GM20431 (cell line): ENCODE results near the gene GAL3ST2.

ENCODE experiments used
- in situ Hi-C: fragments of 300-500 bp; cut with MseI, MboI; formaldehyde crosslinking; loops from one replicate; pipeline ENCODE4 v1.15.0; 2020; ENCODE audit warnings: low sequenced_read_pairs; ENCODE audit not compliant: unreplicated experiment

GAL3ST2 gene

DNA sequence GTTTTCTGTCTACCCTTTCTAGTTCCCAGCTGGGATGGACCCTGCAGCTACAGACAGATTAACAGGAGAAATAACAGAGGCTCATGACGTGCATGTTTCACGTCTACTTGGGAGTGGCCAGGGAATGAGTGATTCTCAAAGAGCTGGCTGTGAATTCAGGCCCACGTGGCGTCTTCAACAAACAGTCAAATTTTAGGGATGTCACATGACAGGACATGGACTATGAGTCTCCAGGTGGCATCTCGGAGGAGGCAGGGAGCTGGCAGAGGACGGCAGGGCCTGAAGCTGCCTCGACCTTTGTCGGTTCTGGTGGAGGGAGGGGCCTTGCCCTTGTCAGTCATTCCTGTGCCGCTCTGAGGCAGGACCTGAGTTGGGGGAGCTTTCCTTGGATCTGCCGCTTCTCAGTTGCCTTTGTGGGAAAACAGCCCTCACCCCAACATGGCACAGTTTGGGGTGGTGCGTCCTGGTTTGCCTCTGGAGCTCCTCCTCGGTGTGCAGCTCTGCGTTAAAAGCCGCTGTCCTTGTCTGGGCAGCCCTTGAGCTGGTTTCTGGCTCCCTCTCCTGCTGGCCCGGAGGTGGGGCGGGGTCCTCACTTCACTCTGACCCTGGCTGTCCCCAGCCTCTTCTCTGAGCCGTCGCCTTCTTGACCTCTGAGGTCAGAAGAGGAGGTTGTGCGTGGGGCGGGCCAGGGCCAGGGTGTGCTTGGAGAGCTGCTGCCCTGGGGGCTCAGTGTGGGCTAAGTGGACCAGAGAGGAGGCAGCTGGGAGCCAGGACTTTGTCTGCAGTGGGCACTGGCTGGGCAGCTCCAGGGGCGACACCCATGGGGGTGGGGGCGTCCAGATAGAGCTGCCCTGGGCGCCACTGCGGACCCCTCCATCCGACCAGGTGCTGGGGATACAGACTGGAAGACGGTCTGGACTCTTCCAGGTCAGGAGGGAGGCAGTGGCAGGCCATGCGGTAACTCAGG, 12.1 kb upstream of the GAL3ST2 start:
- in situ Hi-C loops, result no loop called here

DNA sequence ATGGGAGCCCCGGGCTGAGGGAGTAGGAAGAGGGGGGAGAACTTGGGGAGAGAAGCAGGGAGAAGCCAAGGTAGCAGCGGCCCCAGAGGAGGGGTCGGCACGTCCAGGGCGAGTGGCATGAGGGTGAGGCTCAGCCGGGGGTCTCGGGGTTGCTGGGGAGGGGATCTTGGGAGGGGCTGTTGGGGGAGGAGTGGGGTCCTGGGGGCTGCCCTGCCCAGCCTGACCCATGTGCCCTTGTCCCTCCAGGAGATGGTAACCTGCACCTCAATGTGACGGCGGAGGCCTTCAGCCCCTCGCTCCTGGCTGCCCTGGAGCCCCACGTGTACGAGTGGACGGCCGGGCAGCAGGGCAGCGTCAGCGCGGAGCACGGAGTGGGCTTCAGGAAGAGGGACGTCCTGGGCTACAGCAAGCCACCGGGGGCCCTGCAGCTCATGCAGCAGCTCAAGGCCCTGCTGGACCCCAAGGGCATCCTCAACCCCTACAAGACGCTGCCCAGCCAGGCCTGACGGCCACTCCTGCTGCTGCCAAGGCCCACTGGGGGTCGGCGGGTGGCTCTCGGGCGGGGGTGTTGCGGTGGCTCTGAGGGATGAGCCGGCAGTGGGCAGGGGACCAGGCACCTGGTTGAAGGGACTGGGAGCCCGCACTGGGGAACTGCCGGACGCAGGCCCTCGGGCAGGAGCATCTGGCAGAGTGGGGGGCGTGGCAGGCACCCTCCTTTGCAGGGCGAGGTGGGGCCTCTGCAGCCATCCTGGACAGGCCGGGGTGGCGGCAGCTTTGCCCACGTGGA, 9.0 kb upstream of the GAL3ST2 start:
- in situ Hi-C loops, result no loop called here

DNA sequence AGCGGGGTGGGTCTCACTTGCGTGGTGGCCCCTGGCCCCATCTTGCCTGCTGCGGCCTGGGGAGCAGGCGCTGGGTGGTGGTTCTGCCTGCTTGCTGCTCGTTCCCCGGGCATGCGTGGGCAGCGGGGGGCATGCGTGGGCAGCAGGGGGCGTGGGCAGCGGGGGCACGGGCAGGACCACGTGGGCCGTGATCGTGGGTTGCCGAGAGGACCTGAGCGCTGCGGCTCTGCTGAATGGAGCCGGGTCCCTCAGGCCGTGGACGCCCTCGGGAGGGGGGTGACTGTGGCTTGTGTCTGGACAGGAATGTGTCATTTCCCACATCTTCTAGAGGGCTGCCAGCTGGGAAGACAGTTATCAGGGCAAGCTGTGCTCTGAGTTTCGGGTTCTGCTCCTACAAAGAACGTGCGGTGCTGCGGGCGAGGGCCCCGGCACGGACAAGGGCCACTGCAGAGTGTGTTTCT, 8.3 kb upstream of the GAL3ST2 start:
- in situ Hi-C loops, result no loop called here

DNA sequence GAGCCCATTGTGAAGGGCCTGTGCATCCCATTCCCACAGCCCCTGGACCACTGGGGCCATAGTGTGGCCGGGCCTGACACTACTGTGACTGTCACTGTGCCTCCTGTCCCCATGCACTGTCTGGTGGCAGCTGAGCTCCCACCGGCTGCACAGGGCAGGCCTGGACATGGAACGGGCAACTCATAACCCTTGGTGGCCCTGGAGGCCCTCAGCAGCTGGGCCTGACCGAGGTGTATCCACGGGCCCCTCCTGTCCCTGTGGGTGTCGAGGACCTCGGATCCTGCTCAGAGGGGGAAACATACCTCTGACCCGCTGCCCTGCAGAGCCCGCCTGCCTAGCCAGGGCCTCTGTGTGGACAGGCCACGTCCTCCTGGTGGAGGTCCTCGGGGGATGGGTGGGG, 7.8 kb upstream of the GAL3ST2 start:
- in situ Hi-C loops, result no loop called here

DNA sequence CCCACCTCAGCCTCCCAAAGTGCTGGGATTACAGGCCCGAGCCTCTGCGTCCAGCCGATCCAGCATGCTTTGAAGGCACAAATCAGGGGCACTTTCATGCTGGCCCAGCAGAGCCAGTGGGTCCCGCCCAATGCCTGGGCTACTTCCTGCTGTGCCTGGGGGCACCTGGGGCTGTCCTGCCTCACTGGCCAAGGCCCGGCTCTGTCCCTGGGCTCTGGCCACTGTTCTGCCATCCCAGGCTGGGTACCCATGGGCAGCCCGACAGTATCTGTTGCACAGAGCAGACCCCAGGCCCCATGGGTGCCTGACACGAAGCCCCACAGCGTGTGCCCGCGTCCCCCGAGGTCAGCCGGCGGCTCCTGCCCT, 6.8 kb upstream of the GAL3ST2 start:
- in situ Hi-C loops, result no loop called here

DNA sequence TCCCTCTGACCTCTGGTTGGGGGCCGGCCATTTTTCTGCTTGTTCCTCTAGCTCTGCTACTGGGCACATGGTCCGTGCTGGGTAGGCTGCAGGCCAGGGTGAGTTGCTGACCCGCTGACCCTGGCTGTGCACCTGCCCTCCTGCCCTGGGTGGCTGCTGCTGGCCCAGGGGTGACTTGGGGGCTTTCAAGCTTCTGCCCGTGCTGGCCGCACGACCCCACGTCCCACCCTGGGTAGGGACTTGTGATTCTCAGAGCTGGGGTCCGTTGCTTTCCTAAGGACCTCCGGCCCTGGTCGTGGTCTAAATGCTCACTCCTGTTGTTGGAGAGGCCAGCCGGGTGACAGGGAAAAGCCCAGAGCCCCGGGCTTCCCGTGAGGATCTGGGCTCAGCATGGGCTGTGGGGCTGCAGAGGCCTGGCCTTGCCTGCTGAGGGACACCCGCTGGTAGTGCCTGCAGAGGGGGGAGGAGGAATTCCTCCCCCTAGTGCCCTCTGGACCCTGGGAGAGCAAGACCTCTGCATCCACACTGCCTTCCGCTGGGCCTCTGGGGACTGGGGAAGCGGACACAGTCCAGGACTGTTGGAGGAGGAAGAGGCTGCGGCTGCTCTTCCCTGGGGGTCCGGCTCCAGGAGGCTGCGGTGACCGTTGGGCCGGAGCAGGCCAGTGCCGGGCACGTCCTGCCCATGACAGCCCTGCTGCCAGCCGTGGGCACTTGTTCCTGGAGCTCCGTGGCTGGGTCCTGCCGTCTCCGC, 6.3 kb upstream of the GAL3ST2 start:
- in situ Hi-C loops, result no loop called here

DNA sequence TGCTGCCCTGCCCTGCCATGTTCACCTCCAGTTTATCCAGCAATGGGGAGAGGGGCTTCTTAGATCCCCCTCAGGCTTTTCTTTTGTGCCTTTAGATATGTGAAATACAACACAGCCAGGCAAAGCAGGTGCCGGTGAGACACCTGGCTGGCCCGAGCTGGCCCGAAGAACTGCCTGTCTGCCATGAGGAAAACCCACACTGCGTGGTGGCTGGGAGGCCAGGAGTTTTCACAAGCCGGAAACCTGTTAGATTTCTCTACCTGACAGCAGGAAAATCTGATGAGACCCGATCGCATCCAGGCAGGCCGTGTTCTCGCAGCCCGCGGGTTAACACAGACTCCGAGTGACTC, 5.7 kb upstream of the GAL3ST2 start:
- in situ Hi-C loops, result no loop called here

DNA sequence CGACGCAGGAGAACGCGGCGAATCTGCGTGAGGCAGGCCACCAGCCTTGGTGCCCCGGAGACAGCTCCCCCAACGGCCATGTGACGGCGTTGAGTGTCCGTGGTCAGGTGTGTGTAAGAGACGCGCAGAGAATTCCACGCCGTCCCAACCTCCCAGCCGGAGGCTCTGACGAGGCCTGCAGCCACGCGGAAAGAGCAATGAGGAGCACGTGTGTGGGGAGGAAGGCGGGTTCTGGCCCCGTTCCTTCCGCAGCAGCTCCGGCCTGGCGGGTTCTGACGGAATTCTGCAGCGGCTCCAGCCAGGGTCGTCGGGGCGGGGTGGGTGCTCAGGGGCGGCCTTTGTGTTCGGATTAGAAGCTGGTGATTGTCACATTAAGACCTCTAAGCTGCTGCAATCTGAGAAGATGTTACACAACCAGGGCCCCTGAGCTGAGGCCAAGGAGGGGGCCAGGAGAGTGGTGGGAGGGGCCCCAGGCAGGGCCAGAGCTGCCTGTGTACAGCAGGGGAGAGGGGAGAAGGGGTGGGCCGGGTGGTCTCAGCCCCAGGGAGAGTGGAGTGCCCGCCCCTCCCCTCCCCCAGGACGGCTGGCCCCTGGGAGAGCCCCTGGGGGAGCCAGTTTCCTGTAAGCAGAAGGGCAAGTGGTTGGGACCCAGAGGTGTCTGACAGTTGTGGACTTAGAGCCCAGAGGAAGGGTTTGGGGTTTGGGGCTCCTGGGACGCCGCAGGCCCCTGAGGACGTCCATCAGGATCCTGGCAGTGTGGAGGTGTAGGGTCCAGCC, 5.1 kb upstream of the GAL3ST2 start:
- in situ Hi-C loops, result no loop called here

DNA sequence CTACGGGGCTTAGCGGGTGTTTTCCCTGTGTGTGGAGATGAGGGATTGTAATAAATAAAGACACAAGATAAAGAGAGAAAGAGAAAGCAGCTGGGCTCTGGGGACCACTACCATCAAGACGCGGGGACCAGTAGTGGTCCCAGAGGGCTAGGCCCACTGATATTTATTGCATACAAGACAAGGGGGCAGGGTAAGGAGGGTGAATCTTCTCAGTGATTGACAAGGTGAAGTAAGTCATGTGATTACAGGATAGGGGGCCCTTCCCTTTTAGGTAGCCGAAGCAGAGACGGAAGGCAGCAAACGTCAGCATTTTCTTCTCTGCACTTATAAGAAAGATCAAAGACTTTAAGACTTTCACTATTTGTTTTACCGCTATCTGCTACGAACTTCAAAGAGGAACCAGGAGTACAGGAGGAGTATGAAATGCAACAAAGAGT, 4.5 kb upstream of the GAL3ST2 start:
- in situ Hi-C loops, result no loop called here

DNA sequence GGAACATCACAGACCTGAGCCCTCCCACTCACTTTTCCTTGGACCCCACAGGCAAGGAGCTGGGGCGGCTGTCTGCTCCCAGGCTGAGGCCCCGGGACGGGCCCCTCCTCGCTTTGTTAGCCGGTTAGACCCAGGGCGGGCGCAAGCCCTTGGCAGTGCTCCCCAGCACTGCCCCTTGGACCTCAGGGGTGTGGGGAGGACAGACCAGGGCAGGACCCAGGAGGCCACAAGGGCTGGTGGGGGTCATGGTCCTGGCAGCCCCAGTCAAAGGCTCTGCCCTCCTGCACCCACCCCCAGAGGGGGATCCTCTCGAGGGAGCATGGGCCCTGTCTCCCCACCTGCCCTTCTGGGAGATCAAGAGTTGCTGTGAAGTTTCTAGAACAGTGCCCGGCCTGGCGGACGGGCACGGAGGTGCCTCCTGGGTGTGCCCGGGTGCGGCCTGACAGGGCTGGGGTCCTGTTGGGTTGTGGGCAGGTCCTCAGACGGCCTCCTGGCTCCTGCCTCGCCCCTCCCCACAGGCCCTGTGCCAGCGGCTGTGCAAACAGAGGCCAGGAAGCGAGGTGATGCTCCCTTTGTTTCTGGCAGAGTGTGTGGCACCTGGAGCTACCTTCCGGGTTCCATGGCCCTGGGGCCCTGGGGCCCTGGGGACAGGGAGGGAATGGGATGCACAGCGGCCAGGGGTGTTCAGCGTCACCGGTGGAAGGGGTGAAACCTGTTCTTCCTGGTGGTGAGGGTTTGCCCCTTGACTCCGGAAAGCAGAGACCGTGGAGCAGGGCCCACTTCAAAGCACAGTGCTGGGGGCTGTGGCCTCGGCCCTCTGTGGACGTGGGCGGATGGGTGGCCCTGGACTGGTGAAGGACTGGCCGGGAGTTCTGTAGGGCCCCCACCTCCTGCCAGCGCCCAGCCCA, 2.9 kb upstream of the GAL3ST2 start:
- in situ Hi-C loops, result no loop called here

DNA sequence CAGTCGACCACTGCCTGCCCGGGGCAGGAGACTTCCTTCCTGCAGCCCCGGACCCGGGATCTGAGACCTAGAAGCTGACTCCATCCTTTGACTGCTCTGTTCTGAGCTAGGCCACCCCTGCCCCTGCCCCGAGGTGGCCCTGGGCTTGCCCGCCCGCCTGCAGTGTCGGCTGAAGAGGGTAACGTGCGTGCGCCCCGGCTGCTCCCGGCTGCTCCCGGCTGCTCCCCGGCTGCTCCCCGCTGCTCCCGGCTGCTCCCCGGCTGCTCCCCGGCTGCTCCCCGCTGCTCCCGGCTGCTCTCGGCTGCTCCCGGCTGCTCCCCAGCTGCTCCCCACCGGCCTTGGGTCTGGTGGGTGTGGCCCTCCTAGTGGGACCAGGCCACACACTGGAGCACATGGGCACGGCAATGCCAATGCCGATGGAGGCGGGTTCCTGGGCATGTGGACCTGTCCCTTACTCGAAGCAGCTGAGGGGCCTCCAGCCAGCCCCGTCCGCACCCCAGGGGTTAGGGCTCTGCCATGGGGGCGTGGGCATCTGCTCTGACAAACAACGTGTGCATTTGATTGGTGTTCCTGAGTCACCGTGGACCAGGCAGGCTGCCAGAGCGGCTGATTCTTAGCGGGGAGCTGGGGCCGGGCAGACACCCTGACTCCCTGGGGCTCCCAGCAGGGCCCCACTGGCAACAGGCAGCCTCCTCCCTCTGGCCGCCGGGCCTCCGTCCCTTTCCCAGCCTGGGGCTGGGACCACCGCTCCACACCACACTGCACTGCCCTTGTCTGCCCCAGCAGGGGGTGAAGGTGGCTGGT, 2.0 kb upstream of the GAL3ST2 start:
- in situ Hi-C loops, result no loop called here

DNA sequence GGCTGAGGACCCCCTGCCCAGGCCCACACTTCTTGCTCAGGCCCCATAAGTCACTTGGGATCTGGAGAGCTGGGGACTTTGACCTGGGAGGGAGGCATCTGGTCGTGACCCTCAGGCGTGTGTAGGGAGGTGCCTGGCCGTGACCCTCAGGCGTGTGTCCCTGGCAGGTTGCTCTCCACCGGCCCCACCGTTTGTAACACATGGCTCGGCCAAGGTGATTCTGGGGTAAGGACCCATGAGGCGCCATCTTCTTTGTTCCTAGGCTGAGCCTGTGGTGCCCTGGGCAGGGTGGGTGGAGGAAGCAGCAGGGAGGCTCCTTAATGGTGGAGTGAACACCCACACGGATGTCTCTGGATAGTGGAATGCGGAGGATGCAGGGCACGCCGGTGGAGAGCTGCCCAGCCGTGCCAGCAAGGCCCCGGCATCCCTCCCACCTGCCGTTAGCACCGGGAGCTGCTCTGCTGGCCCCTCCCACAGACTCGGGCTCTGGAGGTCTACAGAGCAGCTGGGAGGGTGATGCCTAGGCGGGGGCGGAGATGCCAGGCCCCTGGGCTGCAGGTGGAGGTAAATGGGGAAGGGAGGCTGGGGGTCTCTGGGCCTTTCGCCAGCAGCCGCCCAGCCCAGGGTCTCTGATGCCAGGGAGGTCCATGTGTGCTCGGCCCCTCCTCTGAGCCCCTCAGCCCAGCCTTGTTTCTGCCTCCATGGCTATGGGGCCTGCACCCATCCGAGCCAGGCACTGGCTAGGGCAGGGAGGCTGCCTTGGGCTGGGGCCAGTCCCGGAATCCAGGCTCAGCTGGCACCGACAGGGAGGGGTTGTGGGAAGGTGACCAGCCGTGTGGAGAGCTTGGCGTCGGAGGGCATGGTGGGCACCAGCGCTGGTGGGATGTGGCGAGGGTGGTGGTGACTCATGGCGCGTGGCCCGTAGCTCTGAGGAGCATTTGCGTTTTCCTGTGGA, 1.1 kb upstream of the GAL3ST2 start:
- in situ Hi-C loops, result no loop called here

DNA sequence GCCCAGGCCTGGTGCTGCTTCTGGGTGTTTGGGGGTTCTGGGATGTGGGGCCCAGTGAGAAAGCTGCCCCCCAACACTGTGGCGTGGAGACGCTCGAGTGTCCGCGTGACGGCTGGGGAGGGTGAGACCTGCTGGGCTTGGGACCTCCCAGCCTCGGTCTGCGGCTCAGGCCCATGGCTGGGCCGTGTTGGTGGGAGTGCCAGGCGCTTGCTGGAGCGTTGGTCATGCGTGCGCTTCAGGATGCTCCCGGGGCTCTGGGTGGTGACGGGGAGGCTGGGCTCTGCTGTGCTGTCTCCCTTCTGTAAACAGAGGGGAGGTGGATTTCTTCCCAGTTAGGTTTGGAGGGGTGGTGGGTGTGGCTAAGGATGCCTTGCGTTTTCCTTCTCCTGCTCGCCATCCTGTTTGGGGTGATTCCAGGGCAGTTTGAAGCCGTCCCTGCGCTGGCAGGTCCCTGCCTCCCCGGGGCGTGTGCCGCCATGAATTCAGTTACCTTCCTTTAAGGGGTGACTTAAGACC, 606 bp downstream of the GAL3ST2 start:
- in situ Hi-C loops, result no loop called here

DNA sequence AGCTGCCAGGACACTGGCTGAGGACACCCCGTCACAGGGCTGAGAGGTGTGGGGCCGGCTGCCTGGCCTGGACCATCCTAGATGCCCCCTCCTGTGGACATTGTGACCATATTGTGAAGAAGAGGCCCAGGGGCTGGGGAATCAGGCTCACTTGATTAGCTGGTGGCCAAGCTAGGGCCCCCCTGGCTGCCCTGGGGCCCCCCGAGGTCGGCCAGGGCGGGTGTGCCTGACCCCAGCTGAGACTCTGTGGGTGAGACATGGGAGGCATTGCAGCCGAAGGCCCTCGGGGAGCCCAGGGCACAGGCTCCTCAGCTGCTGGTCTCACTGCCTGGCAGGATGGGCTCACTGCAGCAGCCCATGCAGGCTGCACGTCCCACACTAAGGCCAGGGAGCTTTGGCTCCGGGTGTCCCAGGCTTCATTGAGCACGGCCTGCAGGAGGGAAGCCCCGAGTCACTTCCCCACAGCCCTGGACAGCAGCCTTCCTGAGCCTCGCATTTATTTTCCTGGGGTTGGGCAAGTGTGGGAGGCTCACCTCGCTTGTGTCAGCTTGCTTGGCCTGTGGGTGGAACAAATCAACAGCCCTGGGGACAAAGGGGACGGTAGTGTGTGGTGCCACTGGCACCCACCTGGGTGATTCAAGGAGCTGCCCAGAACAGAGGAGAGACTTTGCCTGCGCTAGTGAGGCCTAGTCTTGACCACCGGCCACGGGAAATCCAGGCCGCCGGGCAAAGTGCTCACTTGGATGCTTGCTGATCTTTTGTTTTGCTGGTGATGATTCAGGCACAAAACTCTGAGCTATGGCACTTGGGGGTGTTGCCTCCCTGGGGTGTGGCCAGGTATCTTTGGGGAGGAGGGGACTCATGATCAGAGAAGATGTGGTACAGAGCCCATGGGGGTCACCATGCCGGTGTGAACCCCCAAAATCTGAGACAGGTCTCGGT, 1.3 kb downstream of the GAL3ST2 start:
- in situ Hi-C loops, result no loop called here

DNA sequence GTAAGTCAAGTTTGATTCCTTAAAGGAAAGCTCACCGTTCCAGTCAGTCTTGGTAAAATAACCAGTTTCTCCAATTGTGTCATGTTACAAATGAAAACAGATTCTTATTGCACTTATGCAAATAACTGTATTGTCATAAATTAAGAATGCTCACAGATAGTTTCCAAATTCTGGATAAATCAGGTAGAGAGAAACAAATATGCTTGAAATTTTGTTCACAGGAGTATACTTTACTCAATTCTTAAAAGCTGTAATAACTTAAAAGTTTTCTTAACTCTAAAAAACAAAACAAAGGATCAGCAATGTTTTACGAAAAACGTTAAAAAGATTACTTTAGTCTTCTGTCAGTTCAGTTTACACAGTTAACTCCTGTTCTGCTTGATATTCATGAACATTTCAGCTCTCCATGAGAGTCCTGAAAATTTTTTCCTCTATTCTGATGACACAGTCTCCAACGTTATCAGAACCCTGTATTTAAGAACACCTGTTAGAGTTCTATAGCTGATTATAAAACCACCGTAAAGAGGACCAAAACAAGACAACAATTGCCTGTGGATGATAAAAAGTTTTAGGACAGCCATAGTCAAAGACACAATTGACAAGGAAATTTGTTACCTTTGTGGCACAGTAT, 4.4 kb downstream of the GAL3ST2 start:
- in situ Hi-C loops, result no loop called here
